Hair follicle dermal papilla cell (primary cell): ENCODE data around the gene ZNF622. TPM values are rescaled to one million over a fixed set of nuclear protein-coding genes. Genes with fewer than 3 reads are reported as not detected.

Source experiments
- total RNA-seq: library from RNA; depleted of rRNA; stranded (reverse); fragments of >200 nt; gene quantifications from 2 replicates; pipeline ENCODE4 v1.2.3, GENCODE V29; 2012

The ZNF622 gene, protein sequence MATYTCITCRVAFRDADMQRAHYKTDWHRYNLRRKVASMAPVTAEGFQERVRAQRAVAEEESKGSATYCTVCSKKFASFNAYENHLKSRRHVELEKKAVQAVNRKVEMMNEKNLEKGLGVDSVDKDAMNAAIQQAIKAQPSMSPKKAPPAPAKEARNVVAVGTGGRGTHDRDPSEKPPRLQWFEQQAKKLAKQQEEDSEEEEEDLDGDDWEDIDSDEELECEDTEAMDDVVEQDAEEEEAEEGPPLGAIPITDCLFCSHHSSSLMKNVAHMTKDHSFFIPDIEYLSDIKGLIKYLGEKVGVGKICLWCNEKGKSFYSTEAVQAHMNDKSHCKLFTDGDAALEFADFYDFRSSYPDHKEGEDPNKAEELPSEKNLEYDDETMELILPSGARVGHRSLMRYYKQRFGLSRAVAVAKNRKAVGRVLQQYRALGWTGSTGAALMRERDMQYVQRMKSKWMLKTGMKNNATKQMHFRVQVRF
- 35.9 and 44.7 TPM in 2 replicates for total RNA-seq

DNA sequence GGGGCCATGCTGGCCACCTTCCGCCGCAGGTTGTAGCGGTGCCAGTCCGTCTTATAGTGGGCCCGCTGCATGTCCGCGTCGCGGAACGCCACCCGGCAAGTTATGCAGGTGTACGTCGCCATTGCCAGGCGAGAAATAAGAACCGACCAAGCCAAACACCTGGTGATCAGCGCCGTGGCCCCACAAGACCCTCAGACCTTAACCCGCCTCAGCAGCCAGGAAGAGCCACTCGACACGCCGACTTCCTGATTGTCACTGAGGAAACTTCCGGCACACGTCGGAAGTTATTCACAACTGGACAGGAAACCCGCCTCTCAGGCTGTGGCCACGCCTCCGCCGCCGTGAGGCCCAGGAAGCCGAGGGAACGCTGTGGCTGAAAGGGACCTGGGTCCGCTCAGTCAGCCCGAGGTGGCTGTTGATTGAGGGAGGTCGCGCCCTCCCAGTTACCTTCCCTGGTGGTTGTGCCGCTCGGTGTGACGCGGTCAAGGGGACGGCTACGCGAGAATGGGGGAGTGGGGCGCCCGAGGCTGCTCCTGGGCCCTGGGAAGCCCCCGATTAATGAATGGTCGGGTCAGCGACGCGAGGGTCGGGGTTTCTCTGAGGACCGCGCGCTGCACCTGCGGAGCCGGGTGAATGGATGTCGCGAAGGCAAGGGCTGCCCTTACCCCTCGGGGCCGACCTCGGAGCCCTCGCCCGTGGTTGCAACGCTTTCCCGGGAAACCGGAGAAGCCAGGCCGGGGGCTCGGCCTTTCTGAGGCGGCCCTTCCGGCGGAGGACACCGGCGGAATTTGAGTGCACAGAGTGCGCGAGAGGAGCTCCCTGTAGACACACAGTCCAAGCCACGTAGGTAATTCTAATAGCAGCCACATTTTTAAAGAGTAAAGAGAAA, at the start of gene ZNF622:
Gene ZNF622, minus strand, starts transcription at position 257 of the 889 bp plus-strand sequence. Its CDS starts 135 bp downstream, at position 122.

Other genes starting within 250 kb of the ZNF622 start
- gene RETREG1, start 151.2 kb upstream of the ZNF622 start, total RNA-seq = 29.4 and 30.5 TPM in 2 replicates